DMS153 treated with DMSO at 0.1 percent for 48 hours (cell line): ENCODE data around the gene TNNI2.

Experiments
- DNase-seq: peaks from one replicate; lab custom pipeline; 2025; ENCODE audit not compliant: unreplicated experiment; lab: John Stamatoyannopoulos, UW

The TNNI2 gene

DNA sequence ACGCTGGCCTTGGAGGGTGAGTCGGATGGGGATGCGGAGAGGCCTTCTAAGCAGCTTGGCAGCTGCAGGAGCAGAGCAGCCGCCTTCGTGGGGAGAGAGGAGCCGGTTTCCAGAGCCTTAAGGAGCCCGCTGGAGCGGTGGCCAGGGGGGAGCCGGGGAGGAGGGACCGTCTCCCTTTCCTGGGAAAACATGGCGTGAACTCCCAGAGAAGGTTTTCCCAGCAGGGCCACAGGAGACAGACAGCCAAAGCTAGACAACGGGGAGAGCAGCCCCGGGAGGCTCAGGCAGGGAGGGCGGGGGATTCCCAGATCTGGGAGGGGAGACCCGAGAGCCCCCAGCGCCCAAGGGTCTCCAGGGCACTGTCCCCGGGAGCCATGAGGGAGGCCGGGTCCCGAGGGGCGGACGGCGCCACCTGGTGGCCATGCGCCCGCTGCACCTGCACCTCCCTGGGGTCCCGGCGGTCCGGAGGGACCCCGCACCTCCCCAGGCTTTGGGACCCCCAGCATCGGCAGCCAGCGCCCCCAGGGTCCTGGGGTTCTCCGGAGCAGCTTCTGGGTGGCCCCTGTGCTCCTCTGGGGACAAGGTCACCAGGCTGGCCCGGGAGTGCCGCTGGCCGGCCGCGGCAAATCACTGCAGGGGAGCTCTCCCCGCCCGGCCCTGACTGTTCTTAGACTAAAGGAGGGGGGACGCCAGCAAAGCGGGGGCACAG lies 6.4 kb upstream of the TNNI2 start:
- DNase-seq = no peak

DNA sequence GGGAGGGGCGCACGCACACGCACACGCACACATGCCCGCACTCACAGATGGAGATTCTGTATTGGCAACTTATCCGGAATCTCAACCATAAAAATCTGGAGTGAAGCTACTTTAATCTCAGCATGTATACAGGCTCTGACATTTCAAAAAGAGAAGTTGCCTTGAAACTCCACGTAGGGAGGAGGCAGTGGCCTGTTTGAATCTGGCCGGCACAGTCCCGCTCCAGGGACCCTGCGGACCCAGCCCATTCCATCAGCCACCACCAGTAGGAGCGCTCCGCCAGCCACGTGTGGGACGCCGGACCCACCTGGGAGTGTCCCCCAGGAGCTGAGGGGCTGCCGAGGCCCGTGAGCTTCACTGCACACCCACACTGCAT lies 5.9 kb upstream of the TNNI2 start:
- DNase-seq = no peak

DNA sequence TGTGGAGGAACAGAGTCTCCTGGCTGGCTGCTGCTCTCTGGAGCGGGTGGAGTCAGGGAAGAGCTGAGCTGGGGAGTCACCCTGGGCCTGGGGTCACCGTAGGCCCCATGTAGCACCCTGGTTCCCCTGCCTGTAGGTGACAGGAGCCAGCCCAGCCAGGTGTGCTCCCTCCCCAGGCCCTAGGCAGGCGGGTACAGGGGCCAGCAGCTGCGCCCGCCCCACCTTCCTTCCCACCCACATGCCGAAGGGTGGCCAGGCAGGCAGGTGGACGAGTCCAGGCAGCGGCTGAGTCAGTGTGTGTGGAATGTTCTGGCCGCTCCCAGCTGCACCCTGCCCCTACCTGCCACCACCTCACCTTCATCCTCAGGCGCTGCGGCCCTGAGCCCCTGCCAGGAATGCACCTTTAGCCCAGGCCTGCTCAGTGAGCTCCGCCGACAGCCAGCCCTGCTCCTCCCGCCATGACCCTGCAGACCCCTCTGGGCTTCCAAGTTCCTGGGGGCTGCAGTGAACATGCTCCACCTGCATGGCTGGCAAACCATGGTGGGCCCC lies 4.6 kb upstream of the TNNI2 start:
- peak; percentile 2 for DNase-seq

DNA sequence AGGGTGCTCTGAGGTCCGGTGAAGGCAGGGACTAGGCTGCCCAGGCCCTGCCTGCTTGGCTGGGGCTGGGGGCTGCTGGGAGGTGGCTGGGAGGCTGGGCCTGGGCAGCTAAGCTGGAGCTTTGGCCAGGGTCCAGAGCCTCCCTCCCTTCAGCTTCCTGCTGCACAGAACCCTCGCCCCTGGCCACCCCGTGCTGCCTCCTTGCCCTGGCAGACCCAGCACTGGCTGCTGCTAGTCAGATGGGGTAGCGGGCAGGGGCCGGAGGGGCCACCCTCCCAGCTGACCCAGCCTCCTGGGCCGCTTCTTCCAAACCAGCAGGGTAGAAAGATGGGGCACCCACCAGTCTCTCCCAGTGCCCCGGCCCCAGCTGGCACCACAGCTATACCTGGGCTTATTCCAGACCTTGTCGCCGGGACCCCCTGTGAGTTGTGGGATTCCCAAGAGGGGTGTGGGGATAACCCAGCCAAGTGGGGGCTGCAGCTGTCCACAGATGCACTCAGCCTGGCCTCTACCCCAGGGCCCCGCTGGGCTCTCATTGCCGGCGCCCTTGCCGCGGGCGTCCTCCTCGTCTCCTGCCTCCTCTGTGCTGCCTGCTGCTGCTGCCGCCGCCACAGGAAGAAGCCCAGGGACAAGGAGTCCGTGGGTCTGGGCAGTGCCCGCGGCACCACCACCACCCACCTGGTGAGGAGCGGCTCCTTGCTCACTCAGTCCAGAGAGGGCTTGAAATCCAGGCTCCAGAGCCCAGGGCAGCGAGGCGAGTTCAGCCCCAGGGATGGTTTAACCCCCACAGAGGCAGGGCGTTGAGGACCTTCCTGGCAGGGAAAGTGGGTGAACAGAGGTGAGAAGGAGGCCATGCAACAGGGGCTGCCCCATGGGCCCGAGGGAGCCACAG lies 3.8 kb upstream of the TNNI2 start, which contains the start of gene SYT8:
Gene SYT8, plus strand, starts transcription at position 212 of the 892 bp plus-strand sequence. Its CDS starts 116 bp downstream, at position 328.
- DNase-seq = no peak

DNA sequence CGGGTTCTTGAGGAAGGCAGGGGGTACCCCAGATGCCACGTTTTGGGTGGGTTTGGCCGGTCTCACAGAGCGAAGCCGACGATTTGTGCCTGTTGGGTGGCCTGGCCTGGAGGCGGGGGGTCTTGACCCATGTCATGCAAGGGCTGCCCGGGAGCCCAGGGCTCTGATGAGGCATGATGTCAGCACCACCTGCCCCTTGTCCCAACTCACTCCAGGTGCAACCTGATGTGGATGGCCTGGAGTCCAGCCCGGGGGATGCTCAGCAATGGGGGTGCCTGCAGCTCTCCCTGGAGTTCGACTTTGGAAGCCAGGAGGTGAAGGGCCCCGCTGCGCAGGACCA lies 3.1 kb upstream of the TNNI2 start:
- DNase-seq = no peak

DNA sequence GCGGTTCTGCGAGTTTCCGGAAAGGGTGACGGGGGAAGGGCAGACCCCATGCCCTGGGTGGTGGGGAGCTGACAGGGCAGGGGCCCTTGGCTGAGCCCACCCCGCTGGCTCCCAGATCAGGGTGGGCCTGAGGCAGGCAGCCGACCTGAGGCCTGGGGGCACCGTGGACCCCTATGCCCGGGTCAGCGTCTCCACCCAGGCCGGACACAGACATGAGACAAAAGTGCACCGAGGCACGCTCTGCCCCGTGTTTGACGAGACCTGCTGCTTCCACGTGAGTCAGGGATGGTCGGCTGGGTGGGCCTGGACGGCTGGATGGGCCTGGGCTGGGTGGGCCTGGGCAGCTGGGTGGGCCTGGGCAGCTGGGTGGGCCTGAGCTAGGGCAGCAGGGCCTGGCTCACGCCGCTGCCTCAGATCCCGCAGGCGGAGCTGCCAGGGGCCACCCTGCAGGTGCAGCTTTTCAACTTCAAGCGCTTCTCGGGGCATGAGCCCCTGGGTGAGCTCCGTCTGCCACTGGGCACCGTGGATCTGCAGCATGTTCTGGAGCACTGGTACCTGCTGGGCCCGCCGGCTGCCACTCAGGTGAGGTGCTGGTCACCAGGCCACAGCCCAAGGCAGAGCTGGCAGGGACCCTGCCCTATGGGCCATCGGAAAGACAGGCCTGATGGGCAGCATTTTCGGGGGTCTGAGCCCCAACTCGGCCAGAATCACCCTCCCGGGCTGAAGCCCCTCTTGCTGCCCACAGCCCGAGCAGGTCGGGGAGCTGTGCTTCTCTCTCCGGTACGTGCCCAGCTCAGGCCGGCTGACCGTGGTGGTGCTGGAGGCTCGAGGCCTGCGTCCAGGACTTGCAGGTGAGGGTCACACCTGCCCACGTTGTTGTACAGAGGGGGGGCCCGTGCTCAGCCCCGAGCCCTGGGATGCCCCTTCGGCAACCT lies 2.5 kb upstream of the TNNI2 start:
- DNase-seq = no peak

DNA sequence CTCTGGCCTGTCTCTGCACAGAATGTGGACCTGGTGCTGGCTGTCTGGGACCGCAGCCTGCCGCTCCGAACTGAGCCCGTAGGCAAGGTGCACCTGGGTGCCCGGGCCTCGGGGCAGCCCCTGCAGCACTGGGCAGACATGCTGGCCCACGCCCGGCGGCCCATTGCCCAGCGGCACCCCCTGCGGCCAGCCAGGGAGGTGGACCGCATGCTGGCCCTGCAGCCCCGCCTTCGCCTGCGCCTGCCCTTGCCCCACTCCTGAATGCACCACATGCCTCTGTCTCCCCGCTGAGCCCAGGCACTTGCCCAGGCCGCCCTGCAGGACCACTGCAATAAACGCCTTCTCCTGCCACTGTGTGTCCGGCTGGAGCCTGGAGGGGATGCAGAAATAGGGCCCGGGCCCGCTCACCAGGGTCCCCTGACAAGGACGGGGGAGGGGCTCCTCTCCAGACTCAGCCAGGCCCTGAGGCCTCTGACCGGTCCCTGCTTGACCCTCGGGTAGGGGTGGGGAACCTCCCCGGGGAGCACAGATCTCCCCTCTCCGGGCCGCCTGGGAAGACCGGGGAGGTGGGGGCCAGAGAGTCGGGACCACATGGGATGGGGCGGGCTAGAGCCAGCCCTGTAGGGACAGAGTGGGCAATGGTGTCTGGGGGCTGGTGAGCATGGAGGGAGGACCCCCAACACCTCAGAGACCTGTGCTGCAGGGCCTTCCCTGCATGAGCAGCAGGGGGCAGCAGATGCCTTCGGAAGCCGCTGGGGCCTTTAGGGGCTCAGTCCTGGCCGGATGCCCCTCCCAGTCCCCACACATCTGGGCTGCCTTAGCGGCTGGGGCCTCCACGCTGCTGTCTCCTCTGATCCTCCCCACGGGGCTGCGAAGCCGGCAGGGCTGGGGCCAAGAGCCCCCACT lies 1.4 kb upstream of the TNNI2 start:
- DNase-seq = peak; percentile 12

DNA sequence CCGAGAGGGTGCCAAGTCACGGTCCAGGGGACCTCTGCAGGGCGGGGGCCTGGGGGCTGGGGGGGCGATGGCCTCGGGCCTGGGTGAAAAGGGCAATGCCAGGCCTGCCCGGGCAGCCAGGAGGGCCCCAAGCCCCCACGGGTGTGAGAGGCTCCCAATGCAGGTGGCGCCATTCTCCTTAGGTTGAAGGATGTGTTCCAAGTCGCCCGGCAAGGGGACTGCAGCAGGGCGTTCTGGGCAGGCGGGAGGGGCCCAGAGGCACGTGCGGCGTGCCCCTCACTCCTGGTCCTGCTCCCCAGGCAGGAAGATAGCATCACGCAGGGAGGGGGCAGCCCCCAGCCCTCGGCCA lies 730 bp upstream of the TNNI2 start:
- DNase-seq = no peak

DNA sequence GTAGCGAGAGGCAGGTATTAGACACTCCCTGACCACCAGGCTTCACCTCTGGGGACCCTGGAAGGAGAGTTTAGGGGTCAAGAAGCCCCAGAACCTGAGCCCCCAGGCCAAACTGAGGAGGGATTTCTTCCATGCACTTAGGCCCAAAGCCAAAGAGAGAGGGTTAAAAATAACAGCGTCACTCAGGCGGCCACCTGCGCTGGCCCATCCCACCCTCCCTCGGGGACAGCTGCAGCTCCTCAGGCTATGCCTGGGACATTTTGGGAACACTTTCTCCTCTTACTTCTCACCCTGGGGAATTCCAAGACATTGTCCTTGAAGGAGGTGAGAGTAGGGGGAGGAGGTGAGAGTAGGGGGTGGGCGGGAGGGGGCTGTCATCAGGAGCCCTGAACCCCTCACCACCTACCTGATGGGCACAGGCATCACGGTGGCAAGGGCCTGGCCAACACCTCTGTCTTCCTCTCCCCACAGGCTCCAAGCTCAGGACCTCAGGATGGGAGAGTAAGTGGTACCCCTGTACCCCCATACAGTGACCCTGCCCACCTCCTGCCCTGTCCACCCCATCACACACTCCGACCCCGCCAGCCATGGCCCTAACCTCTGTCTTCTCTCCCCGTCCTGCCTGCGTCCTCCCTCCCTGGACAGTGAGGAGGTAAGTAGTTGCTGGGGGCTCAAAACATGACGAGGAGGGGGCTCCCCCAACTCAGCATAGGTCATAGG lies 583 bp downstream of the TNNI2 start:
- no peak for DNase-seq

DNA sequence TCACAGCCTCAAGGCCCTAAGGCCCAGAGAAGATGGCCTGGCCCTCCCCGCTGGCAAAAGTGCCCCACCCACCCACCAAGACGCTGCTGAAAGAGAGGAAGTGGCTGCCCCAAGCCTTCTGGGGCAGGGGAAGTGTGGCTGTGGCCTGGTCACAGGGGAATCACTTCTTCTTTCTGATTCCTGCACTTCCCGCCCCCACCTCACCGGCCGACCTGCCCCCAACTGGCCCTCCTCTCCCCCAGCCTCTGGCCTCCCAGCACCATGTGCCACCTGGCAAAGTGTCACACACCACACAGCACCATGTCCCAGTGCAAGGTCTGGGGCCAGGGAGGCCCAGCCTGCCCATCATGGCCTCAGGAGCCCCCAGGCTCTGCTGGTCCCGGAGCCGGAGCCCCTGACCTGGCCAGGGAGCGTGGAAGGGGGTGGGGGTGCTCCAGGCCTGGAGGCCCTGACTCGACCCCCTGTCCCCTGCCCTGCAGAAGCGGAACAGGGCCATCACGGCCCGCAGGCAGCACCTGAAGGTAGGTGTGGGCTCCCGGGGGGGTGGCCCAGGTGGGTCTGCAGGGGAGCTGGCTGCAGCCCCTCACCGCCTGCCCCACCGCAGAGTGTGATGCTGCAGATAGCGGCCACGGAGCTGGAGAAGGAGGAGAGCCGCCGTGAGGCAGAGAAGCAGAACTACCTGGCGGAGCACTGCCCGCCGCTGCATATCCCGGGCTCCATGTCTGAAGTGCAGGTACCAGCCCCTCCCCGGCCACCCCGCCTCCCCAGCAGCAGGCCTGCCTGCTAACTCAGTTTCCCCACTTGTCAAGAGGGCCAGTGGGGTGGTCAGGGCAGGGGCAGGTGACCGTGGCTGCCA lies 1.4 kb downstream of the TNNI2 start:
- DNase-seq = no peak

DNA sequence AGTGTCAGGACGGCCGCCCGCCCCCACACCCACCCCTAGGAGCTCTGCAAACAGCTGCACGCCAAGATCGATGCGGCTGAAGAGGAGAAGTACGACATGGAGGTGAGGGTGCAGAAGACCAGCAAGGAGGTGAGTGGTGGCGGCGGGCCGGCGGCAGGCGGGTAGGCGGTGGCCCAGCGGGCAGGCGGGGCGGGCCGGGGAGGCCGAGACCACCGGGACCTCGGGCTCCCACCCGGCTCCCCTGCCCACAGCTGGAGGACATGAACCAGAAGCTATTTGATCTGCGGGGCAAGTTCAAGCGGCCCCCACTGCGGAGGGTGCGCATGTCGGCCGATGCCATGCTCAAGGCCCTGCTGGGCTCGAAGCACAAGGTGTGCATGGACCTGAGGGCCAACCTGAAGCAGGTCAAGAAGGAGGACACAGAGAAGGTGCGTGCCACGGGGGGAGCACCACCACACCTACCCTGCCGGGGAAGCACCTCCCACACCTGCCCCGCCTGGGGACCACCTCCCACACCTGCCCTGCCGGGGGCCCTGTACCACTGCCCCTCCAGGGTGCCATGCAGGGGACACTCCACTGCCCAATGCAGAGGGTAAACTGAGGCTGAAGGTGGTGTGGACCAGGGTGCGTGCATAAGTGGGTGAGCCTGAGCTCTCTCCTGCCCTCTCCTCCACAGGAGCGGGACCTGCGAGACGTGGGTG lies 2.1 kb downstream of the TNNI2 start:
- DNase-seq = no peak

DNA sequence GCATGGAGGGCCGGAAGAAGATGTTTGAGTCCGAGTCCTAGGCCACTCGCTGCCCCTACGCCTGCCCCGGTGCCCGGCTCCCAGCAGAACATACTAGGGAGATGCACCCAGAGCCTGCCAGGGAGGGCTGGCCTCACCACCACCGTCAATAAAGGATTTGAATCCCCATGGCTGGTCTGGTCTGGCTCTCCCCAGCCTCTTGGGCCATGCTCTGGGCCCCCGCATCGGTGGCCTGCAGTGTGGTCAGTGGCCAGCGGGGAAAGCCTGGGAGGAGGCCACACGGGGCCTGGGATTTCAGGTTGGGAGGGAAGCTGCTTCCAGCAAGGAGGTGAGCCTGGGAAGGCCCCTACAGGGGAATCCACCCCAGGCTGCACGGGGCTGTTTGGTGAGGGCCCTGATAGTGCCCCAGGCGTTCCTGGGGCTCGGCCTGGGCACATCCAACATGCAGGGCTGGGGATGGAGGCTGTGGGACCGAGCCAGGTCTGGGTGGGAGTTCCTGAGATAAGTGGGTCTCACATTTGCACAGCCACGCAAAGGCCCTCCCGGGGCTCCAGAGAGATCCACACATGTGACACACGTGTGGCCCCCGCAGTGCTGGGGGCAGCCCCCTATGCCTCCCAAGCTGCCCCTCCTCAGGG lies 2.8 kb downstream of the TNNI2 start:
- DNase-seq = no peak

DNA sequence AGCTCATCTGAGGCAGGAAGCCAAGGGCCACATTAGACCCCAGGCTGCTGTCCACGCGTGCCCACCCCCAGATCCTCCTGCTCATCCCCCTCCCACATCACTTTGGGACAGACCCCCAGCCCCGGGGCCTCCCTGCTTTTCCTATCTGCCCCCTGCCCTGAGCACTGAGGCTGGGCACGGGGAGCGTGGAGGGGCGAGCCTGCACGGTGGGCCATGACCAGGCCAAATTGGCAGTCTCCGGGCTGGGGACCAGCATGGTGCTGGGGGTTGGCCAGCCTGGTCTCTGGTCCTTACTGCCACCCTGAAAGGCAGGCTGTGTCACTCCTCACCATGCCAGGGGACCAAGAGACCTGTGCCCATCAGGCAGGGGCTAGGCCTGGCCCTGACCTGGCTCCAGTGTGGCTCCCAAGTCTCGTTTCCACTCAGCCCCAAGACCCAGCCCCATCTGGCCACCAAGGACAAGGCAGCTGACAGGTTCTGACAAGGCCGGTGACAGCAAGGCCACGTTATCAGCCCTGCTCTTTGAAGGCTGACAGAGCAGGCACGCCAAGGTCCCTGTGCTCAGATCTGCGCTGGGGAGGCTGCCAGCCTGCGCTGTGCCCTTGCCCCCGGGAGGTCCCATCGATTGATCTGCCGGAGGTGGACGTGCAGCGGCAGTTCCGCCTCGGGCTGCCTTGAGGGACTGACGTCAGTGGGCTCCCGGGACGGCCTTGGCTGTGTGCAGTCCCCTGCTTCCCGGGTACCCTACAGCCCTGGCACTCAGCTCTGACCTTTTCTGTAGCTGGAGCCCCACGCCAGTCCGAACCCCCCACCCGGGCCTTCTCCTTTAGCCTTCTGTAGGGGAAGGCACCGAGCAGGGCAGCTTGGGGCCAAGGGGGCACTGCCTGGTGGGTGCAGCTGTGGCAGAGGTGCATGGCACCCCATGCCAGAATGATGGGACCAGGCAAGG lies 3.6 kb downstream of the TNNI2 start:
- no peak for DNase-seq

DNA sequence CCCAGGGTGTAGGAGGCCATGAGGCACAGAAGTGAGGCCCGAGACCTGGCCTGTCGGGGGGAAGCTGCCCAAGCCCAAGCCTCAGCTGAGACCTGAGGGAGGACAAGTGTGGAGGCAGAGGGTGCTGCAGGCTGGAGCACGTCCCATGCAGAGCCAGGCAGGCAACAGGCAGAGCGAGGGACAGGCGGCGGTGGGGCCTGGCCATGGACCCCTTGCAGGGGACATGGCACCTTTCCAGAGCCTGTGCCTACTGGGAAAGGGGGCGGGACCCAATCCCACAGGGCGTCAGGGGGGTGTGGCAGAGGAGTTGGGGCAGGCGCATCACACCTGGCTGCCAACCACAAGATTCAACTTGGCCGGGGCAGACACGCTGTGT lies 4.3 kb downstream of the TNNI2 start:
- no peak for DNase-seq

DNA sequence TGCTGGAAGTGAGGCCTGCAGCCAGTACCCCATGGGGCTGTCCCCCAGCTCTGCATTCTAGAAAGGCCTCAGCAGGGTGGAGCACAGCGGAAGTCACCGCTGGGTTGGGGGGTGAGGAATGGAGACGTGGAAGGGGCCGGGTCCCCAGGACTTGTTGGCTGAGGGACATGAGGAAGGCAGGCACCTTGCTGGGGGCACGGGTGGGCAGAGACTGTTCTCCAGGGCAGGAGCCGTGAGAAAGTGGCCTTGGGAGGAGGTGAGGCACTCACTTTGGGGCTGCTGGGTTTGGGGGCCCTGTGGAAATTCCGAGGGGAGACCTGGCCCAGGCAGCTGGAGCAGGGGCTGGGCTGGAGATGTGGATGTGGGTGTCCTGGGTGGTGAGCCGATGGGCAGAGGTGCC lies 5.0 kb downstream of the TNNI2 start:
- DNase-seq = no peak
